GM10248 (cell line): ENCODE data around the gene UAP1L1.

Source experiments
- CTCF ChIA-PET: fragments of 300-600 bp; sonication (Branson Sonifier 250); formaldehyde crosslinking; extraction: SDS; loops from one replicate; lab custom pipeline; 2021; ENCODE audit warnings: antibody characterized with exemption; lab: Yijun Ruan, JAX
- POLR2A ChIA-PET: fragments of 350-650 bp; sonication (Branson Sonifier 250); formaldehyde crosslinking; extraction: SDS; loops from one replicate; lab custom pipeline; 2020; ENCODE audit warnings: antibody characterized with exemption; lab: Yijun Ruan, JAX
- DNase-seq: peaks from one replicate; pipeline ENCODE4 v3.0.0; 2012; ENCODE audit errors: extremely low spot score
- CTCF ChIP-seq: IDR thresholded peaks from 2 replicates; pipeline ENCODE4 v1.5.1; 2012; ENCODE audit warnings: mild to moderate bottlenecking, low read depth; ENCODE audit errors: extremely low read depth, missing control alignments, control extremely low read depth

UAP1L1 gene

GRCh38 chr9:137073992-137074399 is 3.3 kb upstream of the UAP1L1 start:
- DNase-seq, result no peak
- no peak for TF ChIP-seq CTCF
- POLR2A ChIA-PET, result no interaction called here
- CTCF ChIA-PET, result interaction anchor here (11.6 kb wide), 1 partner anchor 41 kb away, joined by 202 read pairs; the partner anchor contains the start of genes ABCA2 and FUT7

GRCh38 chr9:137074657-137075274 is 2.6 kb upstream of the UAP1L1 start:
- ChIA-PET POLR2A (no interaction called here), CTCF (interaction anchor here (1.2 to 3.6 kb wide), 3 partner anchors 7 to 162 kb away, joined by 5 to 17 read pairs (median 7); no protein-coding TSS in a partner anchor)
- no peak for TF ChIP-seq CTCF
- no peak for DNase-seq

GRCh38 chr9:137075275-137075775 is 2.0 kb upstream of the UAP1L1 start:
- POLR2A ChIA-PET, result no interaction called here
- TF ChIP-seq CTCF, result no peak
- CTCF ChIA-PET, result interaction anchor here (1.2 to 3.6 kb wide), 3 partner anchors 8 to 161 kb away, joined by 5 to 17 read pairs (median 7); no protein-coding TSS in a partner anchor
- no peak for DNase-seq

GRCh38 chr9:137076636-137077009 is 694 bp upstream of the UAP1L1 start:
- ChIA-PET CTCF (interaction anchor here (1.0 to 3.6 kb wide), 10 partner anchors 9 to 160 kb away, joined by 3 to 17 read pairs (median 5); no protein-coding TSS in a partner anchor), POLR2A (interaction anchor here (0.9 kb wide), 1 partner anchor 42 kb away, joined by 3 read pairs; no protein-coding TSS in a partner anchor)
- TF ChIP-seq CTCF, result no peak
- DNase-seq, result no peak

- no peak for DNase-seq
- TF ChIP-seq CTCF, result no peak
- CTCF ChIA-PET, result interaction anchor here (2.6 to 3.6 kb wide), 2 partner anchors 10 to 43 kb away, joined by 9 to 17 read pairs; no protein-coding TSS in a partner anchor
- POLR2A ChIA-PET, result interaction anchor here (0.5 to 0.6 kb wide), 2 partner anchors 158 to 341 kb away, joined by 4 to 6 read pairs; no protein-coding TSS in a partner anchor
Measured at GRCh38 chr9:137077758-137078693, 709 bp downstream of the UAP1L1 start.

- POLR2A ChIA-PET, result no interaction called here
- no peak for TF ChIP-seq CTCF
- CTCF ChIA-PET, result interaction anchor here (2.6 to 3.6 kb wide), 3 partner anchors 11 to 44 kb away, joined by 9 to 17 read pairs (median 12); no protein-coding TSS in a partner anchor
- no peak for DNase-seq
Measured at GRCh38 chr9:137078701-137079400, 1.5 kb downstream of the UAP1L1 start.
